GM12878 (cell line): ENCODE results near the gene CLCNKA. TPM values are rescaled to one million over a fixed set of nuclear protein-coding genes. Genes with fewer than 3 reads are reported as not detected.

Experiments
- ATAC-seq: fragments of 200-7000 bp; cut with Tn5 transposase; 3 replicates; pipeline ENCODE4 v1.9.1; 2020; ENCODE audit warnings: mild to moderate bottlenecking, moderate library complexity
- BruUV-seq: library from RNA; stranded (reverse); fragments of 400-500 nt; replicated peaks from 2 replicates; lab custom pipeline; 2021; lab: Mats Ljungman, UMichigan
- CTCF ChIA-PET: fragments of 300-600 bp; sonication (Branson Sonifier 250); formaldehyde crosslinking; extraction: SDS; loops from one replicate; lab custom pipeline; 2021; ENCODE audit warnings: inconsistent platforms; lab: Yijun Ruan, JAX
- POLR2A ChIA-PET: fragments of 350-600 bp; formaldehyde crosslinking; extraction: SDS; loops from one replicate; lab custom pipeline; 2021; ENCODE audit warnings: inconsistent platforms; lab: Charles Lee
- RAD21 ChIA-PET: fragments of 300-600 bp; sonication (Branson Sonifier 250); formaldehyde crosslinking; loops from one replicate; lab custom pipeline; 2023; ENCODE audit warnings: antibody characterized with exemption; ENCODE audit not compliant: unreplicated experiment; lab: Charles Lee
- SMC1A ChIA-PET: fragments of 300-600 bp; sonication (Branson Sonifier 250); formaldehyde crosslinking; loops from one replicate; lab custom pipeline; 2023; ENCODE audit not compliant: unreplicated experiment, uncharacterized antibody; lab: Charles Lee
- DNase-seq: peaks from one replicate; pipeline ENCODE4 v3.0.0-alpha.2; 2011; ENCODE audit warnings: low read depth, low spot score
- FAIRE-seq: peaks from 3 replicates; lab custom pipeline; 2011; peaks lifted over from hg19 to GRCh38; lab: Jason Lieb, UNC
- H2AFZ ChIP-seq: 2 replicates; pipeline ENCODE4 v1.6.0; 2011; ENCODE audit warnings: low read depth, low read length, control low read depth; ENCODE audit not compliant: control insufficient read depth
- H3K27ac ChIP-seq: 2 replicates; pipeline ENCODE4 v1.5.1; 2011; ENCODE audit warnings: control low read depth; ENCODE audit not compliant: control insufficient read depth, insufficient read depth
- H3K27me3 ChIP-seq, 2 experiments: replicated peaks in 1 of 2; 2 replicates each; pipeline versions ENCODE4 v1.6.0 to v1.6.1; 2011; ENCODE audit warnings: low read length in 1 of 2; ENCODE audit not compliant: control insufficient read depth in 2 of 2, insufficient read depth in 2 of 2
- H3K36me3 ChIP-seq, 2 experiments: 2 replicates each; pipeline ENCODE4 v1.5.1; 2011; ENCODE audit warnings: low read length in 1 of 2; ENCODE audit not compliant: control insufficient read depth in 2 of 2, insufficient read depth in 2 of 2
- H3K4me1 ChIP-seq: 2 replicates; pipeline ENCODE4 v1.6.1; 2011; ENCODE audit warnings: mild to moderate bottlenecking, low read length, moderate library complexity, mixed read lengths; ENCODE audit not compliant: control insufficient read depth, insufficient read depth
- H3K4me2 ChIP-seq: 2 replicates; pipeline ENCODE4 v1.6.0; 2011; ENCODE audit warnings: control low read depth; ENCODE audit not compliant: control insufficient read depth, insufficient read depth
- H3K4me3 ChIP-seq: fragments of 200-600 bp; sonication (generic); 2 replicates; pipeline ENCODE4 v1.5.1; 2016
- H3K79me2 ChIP-seq: 2 replicates; pipeline ENCODE4 v1.6.0; 2011; ENCODE audit warnings: low read length; ENCODE audit not compliant: control insufficient read depth, insufficient read depth
- H3K9ac ChIP-seq: 2 replicates; pipeline ENCODE4 v1.8.0; 2011; ENCODE audit warnings: low read length, control low read depth, mixed read lengths; ENCODE audit not compliant: control insufficient read depth, insufficient read depth
- H3K9me3 ChIP-seq: replicated peaks from 3 replicates; pipeline ENCODE4 v1.5.1; 2011; ENCODE audit warnings: mild to moderate bottlenecking, low read length; ENCODE audit not compliant: control insufficient read depth, insufficient read depth
- H4K20me1 ChIP-seq: 2 replicates; pipeline ENCODE4 v1.6.0; 2011; ENCODE audit not compliant: control insufficient read depth, insufficient read depth
- BHLHE40 ChIP-seq, 2 experiments: fragments of 450-650 bp in 1 of 2; IDR thresholded peaks; 2 replicates each; pipeline ENCODE4 v1.6.1; 2011 to 2017; ENCODE audit warnings: low read depth in 2 of 2, borderline replicate concordance in 1 of 2, improper control_type of control experiment in 1 of 2, low read length in 1 of 2, mild to moderate bottlenecking in 1 of 2
- CREB1 ChIP-seq: IDR thresholded peaks from 2 replicates; pipeline ENCODE4 v1.6.1; 2012; ENCODE audit warnings: low read depth, mild to moderate bottlenecking, inconsistent platforms
- DPF2 ChIP-seq: fragments of 450-650 bp; IDR thresholded peaks from 2 replicates; pipeline ENCODE4 v1.6.1; 2017; ENCODE audit warnings: mild to moderate bottlenecking
- GABPA ChIP-seq: IDR thresholded peaks from 2 replicates; pipeline ENCODE4 v1.6.1; 2014; ENCODE audit warnings: antibody characterized with exemption, low read depth, mild to moderate bottlenecking, inconsistent platforms
- MYB ChIP-seq: fragments of 150-350 bp; IDR thresholded peaks from 2 replicates; pipeline ENCODE4 v1.6.1; 2014; ENCODE audit warnings: mild to moderate bottlenecking, low read depth, low read length, borderline replicate concordance
- NBN ChIP-seq: fragments of 450-650 bp; IDR thresholded peaks from 2 replicates; pipeline ENCODE4 v1.6.1; 2016
- NFYB ChIP-seq: IDR thresholded peaks from 2 replicates; pipeline ENCODE4 v1.6.1; 2011; ENCODE audit warnings: low read depth, mild to moderate bottlenecking, low read length, improper control_type of control experiment, moderate library complexity; ENCODE audit not compliant: insufficient read depth
- NR2F1 ChIP-seq: fragments of 450-650 bp; conservative IDR thresholded peaks from 2 replicates; pipeline ENCODE4 v1.6.1; 2017; ENCODE audit warnings: mild to moderate bottlenecking
- RAD21 ChIP-seq: IDR thresholded peaks from 2 replicates; pipeline ENCODE4 v1.6.1; 2011; ENCODE audit warnings: mild to moderate bottlenecking, low read depth, low read length, moderate library complexity; ENCODE audit not compliant: insufficient read depth
- SUPT20H ChIP-seq: IDR thresholded peaks from 2 replicates; pipeline ENCODE4 v1.6.1; 2011; ENCODE audit warnings: low read depth, mild to moderate bottlenecking, low read length, moderate library complexity, borderline replicate concordance; ENCODE audit not compliant: control insufficient read depth
- YY1 ChIP-seq: IDR thresholded peaks from 2 replicates; pipeline ENCODE4 v1.6.1; 2011; ENCODE audit warnings: low read depth, mild to moderate bottlenecking, low read length
- ZNF384 ChIP-seq: IDR thresholded peaks from 2 replicates; pipeline ENCODE4 v1.6.1; 2012; ENCODE audit warnings: low read depth, mild to moderate bottlenecking, low read length, improper control_type of control experiment, borderline replicate concordance
- WGBS: methylation state at CpG from one replicate; pipeline ENCODE4 v1.1.6; 2016; ENCODE audit warnings: low lambda C conversion rate; ENCODE audit not compliant: insufficient replicate concordance, insufficient coverage; ENCODE audit errors: missing lambda C conversion rate; 5-methylcytosine and 5-hydroxymethylcytosine counted together
- in situ Hi-C: fragments of 300-500 bp; cut with MboI; formaldehyde crosslinking; loops from 9 replicates; pipeline ENCODE4 v1.14.3; 2018; ENCODE audit warnings: mixed read lengths
- intact Hi-C: fragments of 100-400 bp; cut with micrococcal nuclease; formaldehyde crosslinking; loops from one replicate; pipeline ENCODE4 v1.14.2; 2022; ENCODE audit not compliant: unreplicated experiment
- polyA plus RNA-seq, 11 experiments: library from polyadenylated mRNA; depleted of rRNA in 4 of 11; unstranded in 6 of 11; stranded (reverse) in 5 of 11; fragments of >200 nt; fragmentation: Nextera tagmentation in 4 of 11; fragmentation: Illumina TruSeq in 1 of 11; extraction: Ambion mirVana in 4 of 11; extraction: Trizol in 1 of 11; gene quantifications; 1 replicate in 1 of 11; 2 replicates in 10 of 11; pipeline versions ENCODE4 v1.2.1 to v1.2.3, GENCODE V29; 2011 to 2016; ENCODE audit warnings: inconsistent platforms in 2 of 11, missing spikeins in 2 of 11, low read depth in 1 of 11
- total RNA-seq, 4 experiments: library from RNA; depleted of rRNA in 3 of 4; stranded (reverse); fragments of >200 nt in 3 of 4; fragmentation: Illumina TruSeq in 1 of 4; extraction: Trizol in 1 of 4; gene quantifications; 2 replicates each; pipeline versions ENCODE4 v1.2.1 to v1.2.3, GENCODE V29; 2013 to 2021
- TF ChIP-seq, protein P1 (sequence below): fragments of 450-650 bp; IDR thresholded peaks from 2 replicates; pipeline ENCODE4 v1.6.1; 2014; ENCODE audit warnings: mild to moderate bottlenecking

CLCNKA gene
- total and polyA plus RNA-seq, 10 of the 15 experiments (the other 5 are each of a cell fraction or from before 2014, with no cell fraction given) = 0.02 to 0.15 (median 0.08) TPM; not detected in 6

DNA sequence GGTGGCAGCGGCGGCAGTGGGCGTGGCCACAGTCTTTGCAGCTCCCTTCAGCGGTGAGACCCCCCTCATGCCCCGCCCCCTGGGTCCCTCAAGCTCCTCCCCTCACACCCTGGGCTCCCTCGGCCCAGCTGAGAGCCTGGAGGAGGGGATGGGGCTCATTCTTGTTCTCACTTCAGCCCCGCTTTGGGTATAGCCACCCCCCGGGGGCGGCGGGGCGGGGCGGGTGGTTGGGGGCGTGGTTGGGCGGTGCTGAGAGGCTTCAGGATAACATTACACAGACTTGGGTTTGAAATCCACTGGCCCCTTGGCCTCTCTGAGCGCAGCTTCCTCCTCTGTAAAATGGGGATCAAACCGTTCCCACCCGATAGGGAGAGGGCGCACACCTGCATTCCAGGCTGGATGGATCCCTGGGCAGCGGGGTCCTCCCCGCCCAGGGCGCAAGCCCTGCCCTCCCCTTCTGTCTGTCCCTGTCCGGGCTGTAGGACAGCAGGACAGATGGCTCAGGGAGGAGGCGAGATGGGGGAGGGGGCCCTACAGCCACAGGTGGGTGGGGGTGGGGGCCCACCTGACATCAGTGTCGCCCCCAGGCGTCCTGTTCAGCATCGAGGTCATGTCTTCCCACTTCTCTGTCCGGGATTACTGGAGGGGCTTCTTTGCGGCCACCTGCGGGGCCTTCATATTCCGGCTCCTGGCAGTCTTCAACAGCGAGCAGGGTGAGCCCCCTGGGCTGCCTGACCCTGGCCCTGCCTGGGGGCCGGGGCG is 5.1 kb downstream of the CLCNKA start:
- no peaks in the 10 kb centered on the region for H3K36me3 ChIP-seq
- H2AFZ ChIP-seq = no peak overlapping the region
- no peaks in the 10 kb centered on the region for H3K9me3 ChIP-seq
- ATAC-seq (peak; percentile 21), FAIRE-seq (no peak), DNase-seq (no peak)
- in situ Hi-C loops = no loop called here
- H3K4me2 ChIP-seq = 0 out of 2 replicates have a peak overlapping the region, but pooled peaks have one; percentile 25
- no peak for TF ChIP-seq GABPA
- TF ChIP-seq NBN = no peak
- no peak for TF ChIP-seq NFYB
- no peak for TF ChIP-seq NR2F1
- TF ChIP-seq ZNF384 = no peak
- TF ChIP-seq RAD21 = no peak
- TF ChIP-seq, protein P1, sequence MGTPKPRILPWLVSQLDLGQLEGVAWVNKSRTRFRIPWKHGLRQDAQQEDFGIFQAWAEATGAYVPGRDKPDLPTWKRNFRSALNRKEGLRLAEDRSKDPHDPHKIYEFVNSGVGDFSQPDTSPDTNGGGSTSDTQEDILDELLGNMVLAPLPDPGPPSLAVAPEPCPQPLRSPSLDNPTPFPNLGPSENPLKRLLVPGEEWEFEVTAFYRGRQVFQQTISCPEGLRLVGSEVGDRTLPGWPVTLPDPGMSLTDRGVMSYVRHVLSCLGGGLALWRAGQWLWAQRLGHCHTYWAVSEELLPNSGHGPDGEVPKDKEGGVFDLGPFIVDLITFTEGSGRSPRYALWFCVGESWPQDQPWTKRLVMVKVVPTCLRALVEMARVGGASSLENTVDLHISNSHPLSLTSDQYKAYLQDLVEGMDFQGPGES = no peak
- no peak for TF ChIP-seq SUPT20H
- TF ChIP-seq BHLHE40 (IDR thresholded peaks at IDR 0.05; ENCODE audit: borderline replicate concordance in 1 of 2, low read depth in 2 of 2, low read length in 1 of 2) = no peak
- TF ChIP-seq CREB1 = no peak
- TF ChIP-seq DPF2 = no peak
- no peak for TF ChIP-seq YY1
- no peak for TF ChIP-seq MYB
- RAD21 ChIA-PET = interaction anchor here (1.4 kb wide), 1 partner anchor 13 kb away, joined by 3 read pairs; no protein-coding TSS in a partner anchor
- no peaks in the 10 kb centered on the region for H3K79me2 ChIP-seq
- POLR2A ChIA-PET = no interaction called here
- H3K27me3 ChIP-seq = peaks cover 0 to 1% of the 10 kb centered on the region in 2 experiments; a peak in 2 of 4 replicates
- intact Hi-C loops = no loop called here
- H3K4me3 ChIP-seq = no peak overlapping the region
- 16% methylated on average over 26 of the region's 33 CpGs for WGBS
- BruUV-seq = no TSS peak
- no peaks in the 10 kb centered on the region for H4K20me1 ChIP-seq
- H3K9ac ChIP-seq = no peak overlapping the region
- no peak overlapping the region for H3K27ac ChIP-seq
- SMC1A ChIA-PET = no interaction called here
- CTCF ChIA-PET = interaction anchor here (2.2 kb wide), 1 partner anchor 17 kb away, joined by 9 read pairs; no protein-coding TSS in a partner anchor
- no peaks in the 10 kb centered on the region for H3K4me1 ChIP-seq
